Psoas muscle (tissue), 8 donors: ENCODE measurements around the gene C21orf91. TPM values are rescaled to one million over a fixed set of nuclear protein-coding genes. Genes with fewer than 3 reads are reported as not detected.
A peak's percentile ranks its signal among the peaks of the same experiment; 100 is the strongest.

Experiments used
- ATAC-seq, 4 donors: fragments of 200-7000 bp; cut with Tn5 transposase; one replicate each; pipeline ENCODE4 v1.9.1; 2020; ENCODE audit warnings: moderate library complexity in 3 of 4, mild to moderate bottlenecking in 2 of 4
- DNase-seq, 2 donors: peaks; one replicate each; pipeline ENCODE4 v3.0.0-alpha.2; 2020
- H3K27ac ChIP-seq: fragments of 200-600 bp; one replicate; pipeline ENCODE4 v1.8.0; 2022
- H3K27me3 ChIP-seq, 3 donors: fragments of 200-600 bp in 1 of 3; one replicate each; pipeline versions ENCODE4 v1.6.1 to v1.8.0; 2013 to 2022; ENCODE audit warnings: low read length in 2 of 3, mild to moderate bottlenecking in 2 of 3, moderate library complexity in 1 of 3; ENCODE audit not compliant: insufficient read depth in 3 of 3
- H3K36me3 ChIP-seq, 2 donors: fragments of 200-600 bp in 1 of 2; one replicate each; pipeline versions ENCODE4 v1.6.1 to v1.8.0; 2013 to 2022; ENCODE audit warnings: low read depth in 1 of 2, mild to moderate bottlenecking in 1 of 2, moderate library complexity in 1 of 2; ENCODE audit not compliant: insufficient read depth in 1 of 2
- H3K4me1 ChIP-seq: fragments of 200-600 bp; one replicate; pipeline ENCODE4 v1.8.0; 2022
- H3K4me3 ChIP-seq: fragments of 200-600 bp; one replicate; pipeline ENCODE4 v1.8.0; 2022; ENCODE audit warnings: mild to moderate bottlenecking
- H3K9me3 ChIP-seq: fragments of 200-600 bp; one replicate; pipeline ENCODE4 v1.8.0; 2022
- CTCF ChIP-seq: fragments of 200-600 bp; IDR thresholded peaks from one replicate; pipeline ENCODE4 v1.8.0; 2022; ENCODE audit warnings: antibody characterized with exemption
- WGBS, 3 donors: extraction: QIAGEN DNeasy Blood & Tissue Kit; methylation state at CpG; one replicate each; pipeline versions ENCODE4 v1.1.6 to v1.1.7; 2013; 5-methylcytosine and 5-hydroxymethylcytosine counted together
- intact Hi-C, 2 donors: fragments of 100-400 bp; cut with DNase I; formaldehyde crosslinking; loops; one replicate each; pipeline versions ENCODE4 v1.11.0 to v1.14.2; 2022
- polyA plus RNA-seq, 3 donors: library from polyadenylated mRNA; stranded (reverse); fragments of 200-250 nt; gene quantifications; one replicate each; pipeline ENCODE4 v1.2.3, GENCODE V29; 2013
- total RNA-seq, 4 donors: library from RNA; stranded (reverse); fragmentation: NEBNext Ultra II Directional in 2 of 4; extraction: Animal tissue kit (Norgen Biotek cat#: 25700) in 2 of 4; gene quantifications; one replicate each; pipeline versions ENCODE4 v1.2.1 to v1.2.4, GENCODE V29; 2021 to 2023
- donor health status: healthy with polysubstance abuse.
- donor health status: DM: no; HTN: no; CAD: no; lungs with moderate emphysema.
- donor health status: Bipolar disorder and iron deficiency.
- donor health status: healthy.
- donor health status: DM: yes; HTN: yes; CAD: no.
- donor health status: DM: no; HTN: no; CAD: no.
- donor health status: DM: no; HTN: no; CAD: no.
- donor health status: DM: yes; HTN: yes; CAD: no.

C21orf91 gene
- total and polyA plus RNA-seq, 7 donors, result 1.9 to 8.8 (median 4.6) TPM

GRCh38 chr21:17819877-17820229, 697 bp upstream of the C21orf91 start:
- TF ChIP-seq CTCF, result no peak

GRCh38 chr21:17818186-17819113, 706 bp downstream of the C21orf91 start:
- intact Hi-C loops, result no loop called here
- Histone ChIP-seq H3K4me1 (peaks cover 13% of the 10 kb centered on the region), H3K27ac (peak overlapping the region; percentile 81)

More at GRCh38 chr21:17819877-17820229, 697 bp upstream of the C21orf91 start:
- peaks cover 0 to 13% of the 10 kb centered on the region in 2 donors for H3K36me3 ChIP-seq
- WGBS, 3 donors, result 0 to 1% (median 1%) methylated on average over 6 of the region's 6 CpGs
- ATAC-seq (peak; percentile 13 to 55 (median 32)), DNase-seq (no peak)
- peak overlapping the region; percentile 81 for H3K27ac ChIP-seq
- intact Hi-C loops, result no loop called here
- H3K4me1 ChIP-seq, result peaks cover 13% of the 10 kb centered on the region
- no peaks in the 10 kb centered on the region for H3K27me3 ChIP-seq
- peak overlapping the region; percentile 95 for H3K4me3 ChIP-seq
- H3K9me3 ChIP-seq, result no peaks in the 10 kb centered on the region

GRCh38 chr21:17813353-17813752, 5.8 kb downstream of the C21orf91 start:
- no peak for TF ChIP-seq CTCF
- Histone ChIP-seq H3K4me3 (no peak overlapping the region), H3K27ac (no peak overlapping the region), H3K27me3 (no peaks in the 10 kb centered on the region), H3K9me3 (peaks cover under 1% of the 10 kb centered on the region), H3K4me1 (peaks cover 13% of the 10 kb centered on the region), H3K36me3 (peaks cover 2 to 44% of the 10 kb centered on the region in 2 donors)
- intact Hi-C loops, result no loop called here
- ATAC-seq (no peak), DNase-seq (no peak)
- WGBS, 3 donors, result 95 to 96% (median 96%) methylated on average over 2 of the region's 2 CpGs

More at GRCh38 chr21:17818186-17819113, 706 bp downstream of the C21orf91 start:
- ATAC-seq, result peak; percentile 43 to 60 (median 52)
- Histone ChIP-seq H3K36me3 (peaks cover 0 to 15% of the 10 kb centered on the region in 2 donors), H3K4me3 (peak overlapping the region; percentile 95), H3K27me3 (no peaks in the 10 kb centered on the region), H3K9me3 (no peaks in the 10 kb centered on the region)
- 1 to 3% (median 2%) methylated on average over 42 to 56 of the region's 56 CpGs for WGBS, 3 donors
- DNase-seq, result peak in 1 of 2 donors; percentile 61
- no peak for TF ChIP-seq CTCF

- no peaks in the 10 kb centered on the region for H3K4me1 ChIP-seq
- 95 to 99% (median 97%) methylated on average over 4 of the region's 4 CpGs for WGBS, 3 donors
- H3K36me3 ChIP-seq, result peaks cover 2 to 33% of the 10 kb centered on the region in 2 donors
- ATAC-seq (no peak), DNase-seq (no peak)
- H3K9me3 ChIP-seq, result peaks cover 9% of the 10 kb centered on the region
- no peak overlapping the region for H3K4me3 ChIP-seq
- intact Hi-C loops, result no loop called here
- no peak for TF ChIP-seq CTCF
- H3K27me3 ChIP-seq, result no peaks in the 10 kb centered on the region
- no peak overlapping the region for H3K27ac ChIP-seq
These were observed 13.2 kb downstream of the C21orf91 start for GRCh38 chr21:17805966-17806365.
